Keratinocyte (primary cell): Measurements from ENCODE around the gene GALNT9.

Source experiments
- EZH2 ChIP-seq: IDR thresholded peaks from one replicate; pipeline ENCODE4 v1.6.1; 2012; ENCODE audit warnings: inconsistent platforms, mild to moderate bottlenecking, low read length, moderate library complexity
- TF ChIP-seq, protein P1 (sequence below), 3 experiments: IDR thresholded peaks in 1 of 3; conservative IDR thresholded peaks in 1 of 3; optimal IDR thresholded peaks in 1 of 3; 2 replicates in 2 of 3; 3 replicates in 1 of 3; pipeline versions ENCODE3 to v1.5.1; 2011; ENCODE audit warnings: low read length in 3 of 3, mild to moderate bottlenecking in 3 of 3, moderate library complexity in 2 of 3, control low read depth in 1 of 3, inconsistent platforms in 1 of 3; ENCODE audit not compliant: insufficient read depth in 2 of 3; ENCODE audit errors: extremely low read depth in 1 of 3

DNA sequence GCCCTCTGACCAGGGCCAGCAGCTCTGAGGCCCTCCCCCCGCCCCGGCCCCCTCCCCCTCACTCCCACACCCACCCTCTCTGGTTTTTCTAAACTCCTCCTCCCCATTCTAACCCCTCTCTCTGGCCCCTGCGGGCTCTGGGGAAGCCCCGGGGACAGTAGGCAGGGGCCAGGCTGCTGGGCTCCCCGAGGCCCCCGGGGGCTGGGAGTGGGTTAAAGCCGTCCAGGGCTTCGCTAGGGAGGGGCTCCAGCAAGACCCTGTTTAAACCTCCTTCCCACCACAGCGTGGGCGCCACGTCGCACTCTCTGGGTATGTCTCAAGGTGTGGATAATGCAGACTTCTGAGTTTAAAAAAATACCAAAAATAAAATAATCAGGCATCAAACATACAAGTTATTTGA is 51.4 kb downstream of the GALNT9 start:
- TF ChIP-seq, protein P1, sequence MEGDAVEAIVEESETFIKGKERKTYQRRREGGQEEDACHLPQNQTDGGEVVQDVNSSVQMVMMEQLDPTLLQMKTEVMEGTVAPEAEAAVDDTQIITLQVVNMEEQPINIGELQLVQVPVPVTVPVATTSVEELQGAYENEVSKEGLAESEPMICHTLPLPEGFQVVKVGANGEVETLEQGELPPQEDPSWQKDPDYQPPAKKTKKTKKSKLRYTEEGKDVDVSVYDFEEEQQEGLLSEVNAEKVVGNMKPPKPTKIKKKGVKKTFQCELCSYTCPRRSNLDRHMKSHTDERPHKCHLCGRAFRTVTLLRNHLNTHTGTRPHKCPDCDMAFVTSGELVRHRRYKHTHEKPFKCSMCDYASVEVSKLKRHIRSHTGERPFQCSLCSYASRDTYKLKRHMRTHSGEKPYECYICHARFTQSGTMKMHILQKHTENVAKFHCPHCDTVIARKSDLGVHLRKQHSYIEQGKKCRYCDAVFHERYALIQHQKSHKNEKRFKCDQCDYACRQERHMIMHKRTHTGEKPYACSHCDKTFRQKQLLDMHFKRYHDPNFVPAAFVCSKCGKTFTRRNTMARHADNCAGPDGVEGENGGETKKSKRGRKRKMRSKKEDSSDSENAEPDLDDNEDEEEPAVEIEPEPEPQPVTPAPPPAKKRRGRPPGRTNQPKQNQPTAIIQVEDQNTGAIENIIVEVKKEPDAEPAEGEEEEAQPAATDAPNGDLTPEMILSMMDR (optimal IDR thresholded peaks at IDR 0.05 in 1 of 3, IDR thresholded peaks at IDR 0.05 in 1 of 3, conservative IDR thresholded peaks at IDR 0.05 in 1 of 3; ENCODE audit: extremely low read depth in 1 of 3, insufficient read depth in 2 of 3, low read length in 3 of 3): no peak
- TF ChIP-seq EZH2: no peak
